Fibroblast of mammary gland (primary cell): ENCODE results near the gene EIF1.

ENCODE experiments used
- DNase-seq: peaks from one replicate; pipeline ENCODE4 v3.0.0-alpha.2; 2010; ENCODE audit warnings: low read depth
- H3K4me3 ChIP-seq: 2 replicates; pipeline ENCODE4 v1.5.1; 2011; ENCODE audit warnings: low read depth, mild to moderate bottlenecking, low read length, moderate library complexity; ENCODE audit not compliant: control insufficient read depth
- TF ChIP-seq, protein P1 (sequence below): conservative IDR thresholded peaks from 2 replicates; pipeline ENCODE4 v1.5.1; 2011; ENCODE audit warnings: low read depth, low read length, inconsistent platforms; ENCODE audit not compliant: control insufficient read depth, insufficient read depth

The EIF1 gene

DNA sequence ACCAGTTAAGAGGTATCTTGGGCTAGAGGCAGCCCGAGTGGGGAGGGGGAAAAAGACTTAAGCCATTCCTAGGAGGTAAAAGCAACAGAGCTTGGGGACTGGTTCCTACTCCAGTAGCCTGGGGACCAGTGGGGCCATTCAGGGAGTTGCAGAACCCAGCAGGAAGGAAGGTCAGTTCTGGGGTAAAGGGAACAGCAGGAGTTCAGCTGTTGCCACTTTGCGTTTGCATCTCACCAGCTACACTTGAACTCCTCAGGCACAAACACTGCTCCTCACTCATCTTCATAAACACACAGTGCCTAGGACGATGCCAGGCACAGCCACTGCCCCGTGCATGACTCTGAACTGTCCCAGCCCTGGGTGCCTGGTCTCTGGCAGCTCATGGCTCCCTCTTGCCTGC is 41.8 kb downstream of the EIF1 start:
- DNase-seq, result no peak
- no peak overlapping the region for H3K4me3 ChIP-seq
- TF ChIP-seq, protein P1, sequence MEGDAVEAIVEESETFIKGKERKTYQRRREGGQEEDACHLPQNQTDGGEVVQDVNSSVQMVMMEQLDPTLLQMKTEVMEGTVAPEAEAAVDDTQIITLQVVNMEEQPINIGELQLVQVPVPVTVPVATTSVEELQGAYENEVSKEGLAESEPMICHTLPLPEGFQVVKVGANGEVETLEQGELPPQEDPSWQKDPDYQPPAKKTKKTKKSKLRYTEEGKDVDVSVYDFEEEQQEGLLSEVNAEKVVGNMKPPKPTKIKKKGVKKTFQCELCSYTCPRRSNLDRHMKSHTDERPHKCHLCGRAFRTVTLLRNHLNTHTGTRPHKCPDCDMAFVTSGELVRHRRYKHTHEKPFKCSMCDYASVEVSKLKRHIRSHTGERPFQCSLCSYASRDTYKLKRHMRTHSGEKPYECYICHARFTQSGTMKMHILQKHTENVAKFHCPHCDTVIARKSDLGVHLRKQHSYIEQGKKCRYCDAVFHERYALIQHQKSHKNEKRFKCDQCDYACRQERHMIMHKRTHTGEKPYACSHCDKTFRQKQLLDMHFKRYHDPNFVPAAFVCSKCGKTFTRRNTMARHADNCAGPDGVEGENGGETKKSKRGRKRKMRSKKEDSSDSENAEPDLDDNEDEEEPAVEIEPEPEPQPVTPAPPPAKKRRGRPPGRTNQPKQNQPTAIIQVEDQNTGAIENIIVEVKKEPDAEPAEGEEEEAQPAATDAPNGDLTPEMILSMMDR, result no peak

- DNase-seq, result no peak
- TF ChIP-seq, protein P1, result no peak
Measured at GRCh38 chr17:41731836-41732235, 43.2 kb downstream of the EIF1 start.

GRCh38 chr17:41733348-41734138 is 44.9 kb downstream of the EIF1 start:
- TF ChIP-seq, protein P1, result no peak
- H3K4me3 ChIP-seq, result no peak overlapping the region
- no peak for DNase-seq

More at GRCh38 chr17:41731836-41732235, 43.2 kb downstream of the EIF1 start:
- H3K4me3 ChIP-seq, result no peak overlapping the region

- TF ChIP-seq, protein P1, result no peak
- DNase-seq, result no peak
- H3K4me3 ChIP-seq, result no peak within 1 kb of the TSS
Measured at GRCh38 chr17:41734139-41734948, 45.7 kb downstream of the EIF1 start, which contains the start of gene HAP1. Gene HAP1, minus strand, starts transcription at chr17:41734643. Its CDS starts 9 bp downstream, at chr17:41734634.

GRCh38 chr17:41734949-41735313 is 46.2 kb downstream of the EIF1 start:
- no peak for DNase-seq
- no peak overlapping the region for H3K4me3 ChIP-seq
- TF ChIP-seq, protein P1, result no peak

- no peak for DNase-seq
- no peak overlapping the region for H3K4me3 ChIP-seq
- TF ChIP-seq, protein P1, result no peak
Measured at GRCh38 chr17:41735744-41736143, 47.1 kb downstream of the EIF1 start.
